ENCODE data around the gene IKBKE. TPM values are rescaled to one million over a fixed set of nuclear protein-coding genes. Genes with fewer than 3 reads are reported as not detected.

IKBKE gene
- 8.2 to 10.5 TPM (median 8.9 TPM) in 3 replicates for polyA plus RNA-seq
- polyA plus RNA-seq (2011; ENCODE audit: low read depth): 2.0 TPM
- 6.3 and 9.3 TPM in 2 replicates for polyA plus RNA-seq (2011; cell fraction: cytosol; rRNA removed)
- 12.2 and 13.0 TPM in 2 replicates for polyA plus RNA-seq (2011; cell fraction: nucleus; rRNA removed)
- polyA plus RNA-seq (2012; ENCODE audit: low replicate concordance): 3.1 and 11.8 TPM in 2 replicates
- 14.6 to 17.9 TPM (median 14.9 TPM) in 3 replicates for polyA minus RNA-seq
- polyA minus RNA-seq (2011; cell fraction: cytosol; rRNA and poly(A)+ RNA removed): 9.4 TPM
- polyA minus RNA-seq (2011; cell fraction: nucleus; rRNA and poly(A)+ RNA removed): 7.8 and 9.0 TPM in 2 replicates

GRCh38 chr1:206469933-206470691 is at the start of gene IKBKE:
Gene IKBKE, plus strand, starts transcription at chr1:206470476. Its CDS starts 2,752 bp downstream, at chr1:206473228.
- peaks cover 20% of the 10 kb centered on the region for H3K4me1 ChIP-seq (ENCODE audit: control insufficient read depth, extremely low read depth, insufficient read depth, low read length)
- no peak for FAIRE-seq
- H3K9me1 ChIP-seq (ENCODE audit: control insufficient read depth, extremely low read depth, insufficient read depth, low read length): no peaks in the 10 kb centered on the region

GRCh38 chr1:206421616-206422340 is 48.5 kb upstream of the IKBKE start:
- H3K9me1 ChIP-seq (ENCODE audit: control insufficient read depth, extremely low read depth, insufficient read depth, low read length): no peaks in the 10 kb centered on the region
- no peak overlapping the region for H2AFZ ChIP-seq (ENCODE audit: control insufficient read depth, low read length)
- no peak overlapping the region for H3K27ac ChIP-seq (ENCODE audit: control insufficient read depth, insufficient read depth, low read length)
- H3K79me2 ChIP-seq (ENCODE audit: control insufficient read depth, insufficient read depth, low read length): no peaks in the 10 kb centered on the region
- H3K36me3 ChIP-seq (ENCODE audit: control insufficient read depth in 2 of 2, extremely low read depth in 1 of 2, insufficient read depth in 2 of 2, low read length in 2 of 2): peaks cover 9% of the 10 kb centered on the region in 2 experiments
- no peak overlapping the region for H3K4me2 ChIP-seq (ENCODE audit: control insufficient read depth, extremely low read depth, insufficient read depth, low read depth, low read length)
- H3K4me1 ChIP-seq (ENCODE audit: control insufficient read depth, extremely low read depth, insufficient read depth, low read length): peaks cover 23% of the 10 kb centered on the region
- TF ChIP-seq CTCF (optimal IDR thresholded peaks at IDR 0.05 in 1 of 3, IDR thresholded peaks at IDR 0.05 in 1 of 3, conservative IDR thresholded peaks at IDR 0.05 in 1 of 3; ENCODE audit: extremely low read depth in 1 of 3, insufficient read depth in 2 of 3, low read length in 3 of 3) (no peak), EZH2 (IDR thresholded peaks at IDR 0.05; ENCODE audit: low read length) (no peak)
- no peaks in the 10 kb centered on the region for H3K27me3 ChIP-seq (ENCODE audit: control insufficient read depth, extremely low read depth, insufficient read depth, low read length)
- H3K9me3 ChIP-seq (ENCODE audit: control insufficient read depth, low read depth, low read length): no peaks in the 10 kb centered on the region
- FAIRE-seq: no peak
- dilution Hi-C loops (cut with MboI; ENCODE audit: extremely low pct_ligation_motif_present, low sequenced_read_pairs): no loop called here
- H3K4me3 ChIP-seq (ENCODE audit: control insufficient read depth in 2 of 3, extremely low read depth in 1 of 3, insufficient read depth in 2 of 3, low read depth in 1 of 3, low read length in 3 of 3): no peak overlapping the region
- DNase-seq (ENCODE audit: low read depth, low spot score): no peak
- no peaks in the 10 kb centered on the region for H4K20me1 ChIP-seq (ENCODE audit: control insufficient read depth, extremely low read depth, insufficient read depth, low read length)
- no peak overlapping the region for H3K9ac ChIP-seq (ENCODE audit: control insufficient read depth, extremely low read depth, insufficient read depth, low read length)

More at GRCh38 chr1:206469933-206470691, at the start of gene IKBKE:
- Histone ChIP-seq H3K4me3 (ENCODE audit: control insufficient read depth in 2 of 3, extremely low read depth in 1 of 3, insufficient read depth in 2 of 3, low read depth in 1 of 3, low read length in 3 of 3) (peak within 1 kb of the TSS; percentile 71 to 80 (median 73)), H3K36me3 (ENCODE audit: control insufficient read depth in 2 of 2, extremely low read depth in 1 of 2, insufficient read depth in 2 of 2, low read length in 2 of 2) (peaks cover 3 to 4% of the 10 kb centered on the region in 2 experiments), H3K79me2 (ENCODE audit: control insufficient read depth, insufficient read depth, low read length) (no peaks in the 10 kb centered on the region), H3K27me3 (ENCODE audit: control insufficient read depth, extremely low read depth, insufficient read depth, low read length) (no peaks in the 10 kb centered on the region), H2AFZ (ENCODE audit: control insufficient read depth, low read length) (peak within 1 kb of the TSS; percentile 84), H3K9me3 (ENCODE audit: control insufficient read depth, low read depth, low read length) (no peaks in the 10 kb centered on the region), H3K4me2 (ENCODE audit: control insufficient read depth, extremely low read depth, insufficient read depth, low read depth, low read length) (peak within 1 kb of the TSS; percentile 81), H3K9ac (ENCODE audit: control insufficient read depth, extremely low read depth, insufficient read depth, low read length) (peak within 1 kb of the TSS; percentile 64), H3K27ac (ENCODE audit: control insufficient read depth, insufficient read depth, low read length) (peak within 1 kb of the TSS; percentile 33), H4K20me1 (ENCODE audit: control insufficient read depth, extremely low read depth, insufficient read depth, low read length) (no peaks in the 10 kb centered on the region)
- TF ChIP-seq CTCF (optimal IDR thresholded peaks at IDR 0.05 in 1 of 3, IDR thresholded peaks at IDR 0.05 in 1 of 3, conservative IDR thresholded peaks at IDR 0.05 in 1 of 3; ENCODE audit: extremely low read depth in 1 of 3, insufficient read depth in 2 of 3, low read length in 3 of 3): peak in 2 of 3 experiments; percentile 15 to 33
- TF ChIP-seq EZH2 (IDR thresholded peaks at IDR 0.05; ENCODE audit: low read length): no peak
- dilution Hi-C loops (cut with MboI; ENCODE audit: extremely low pct_ligation_motif_present, low sequenced_read_pairs): no loop called here
- DNase-seq (ENCODE audit: low read depth, low spot score): no peak

Measured in keratinocyte (primary cell).